ENCODE data around the gene ITGA1. TPM values are rescaled to one million over a fixed set of nuclear protein-coding genes. Genes with fewer than 3 reads are reported as not detected.

ITGA1 gene
- total RNA-seq, 1 experiment from 2014 or later, result 4.0 TPM

- intact Hi-C loops (cut with micrococcal nuclease; ENCODE audit: unreplicated experiment), result no loop called here
- Histone ChIP-seq H3K4me2 (no peak overlapping the region), H3K9me2 (ENCODE audit: insufficient read depth) (no peaks in the 10 kb centered on the region), H2AFZ (no peak overlapping the region), H3K27ac (no peak overlapping the region), H3K9me3 (ENCODE audit: insufficient read depth, low read depth) (no peaks in the 10 kb centered on the region), H3K4me1 (replicated peaks; ENCODE audit: insufficient read depth) (peaks cover 6% of the 10 kb centered on the region), H4K20me1 (ENCODE audit: insufficient read depth) (no peaks in the 10 kb centered on the region), H3K36me3 (ENCODE audit: low read depth) (no peaks in the 10 kb centered on the region), H3K27me3 (ENCODE audit: insufficient read depth, low read depth) (no peaks in the 10 kb centered on the region), H3K4me3 (no peak overlapping the region), H3F3A (ENCODE audit: insufficient read depth, low read depth) (no peaks in the 10 kb centered on the region; the same call in 1 of the 2 replicates), H3K79me2 (ENCODE audit: low read depth) (no peaks in the 10 kb centered on the region)
- POLR2A ChIA-PET (ENCODE audit: unreplicated experiment), result no interaction called here
- DNase-seq, result no peak
- CTCF ChIA-PET, result interaction anchor here (0.6 kb wide), 1 partner anchor 273 kb away, joined by 3 read pairs; no protein-coding TSS in a partner anchor
- BruUV-seq (replicated peaks), result no TSS peak
- no peak for TF ChIP-seq EZH2 (IDR thresholded peaks at IDR 0.05; ENCODE audit: low read depth)
- TF ChIP-seq CTCF (conservative IDR thresholded peaks at IDR 0.05), result peak; percentile 44; the same call in 1 of the 2 replicates
These were observed 155.6 kb downstream of the ITGA1 start for GRCh38 chr5:52943285-52943684.

GRCh38 chr5:52943808-52944207 lies 156.1 kb downstream of the ITGA1 start:
- Histone ChIP-seq H3K4me3 (no peak overlapping the region), H2AFZ (no peak overlapping the region), H3K36me3 (ENCODE audit: low read depth) (no peaks in the 10 kb centered on the region), H3K4me2 (no peak overlapping the region), H3K4me1 (replicated peaks; ENCODE audit: insufficient read depth) (peaks cover 8% of the 10 kb centered on the region), H3F3A (ENCODE audit: insufficient read depth, low read depth) (no peaks in the 10 kb centered on the region; the same call in 1 of the 2 replicates), H3K79me2 (ENCODE audit: low read depth) (no peaks in the 10 kb centered on the region), H3K9me2 (ENCODE audit: insufficient read depth) (no peaks in the 10 kb centered on the region), H4K20me1 (ENCODE audit: insufficient read depth) (no peaks in the 10 kb centered on the region), H3K27me3 (ENCODE audit: insufficient read depth, low read depth) (no peaks in the 10 kb centered on the region), H3K27ac (no peak overlapping the region), H3K9me3 (ENCODE audit: insufficient read depth, low read depth) (no peaks in the 10 kb centered on the region)
- POLR2A ChIA-PET (ENCODE audit: unreplicated experiment), result interaction anchor here (0.5 kb wide), 1 partner anchor 645 kb away, joined by 3 read pairs; no protein-coding TSS in a partner anchor
- intact Hi-C loops (cut with micrococcal nuclease; ENCODE audit: unreplicated experiment), result no loop called here
- BruUV-seq (replicated peaks), result no TSS peak
- DNase-seq, result no peak
- TF ChIP-seq CTCF (conservative IDR thresholded peaks at IDR 0.05), result no peak
- CTCF ChIA-PET, result interaction anchor here (1.3 kb wide), 1 partner anchor 149 kb away, joined by 3 read pairs; no protein-coding TSS in a partner anchor

- intact Hi-C loops (cut with micrococcal nuclease; ENCODE audit: unreplicated experiment), result no loop called here
- no peaks in the 10 kb centered on the region for H3K27me3 ChIP-seq (ENCODE audit: insufficient read depth, low read depth)
- no peak overlapping the region for H3K27ac ChIP-seq
- no peaks in the 10 kb centered on the region for H4K20me1 ChIP-seq (ENCODE audit: insufficient read depth)
- no TSS peak for BruUV-seq (replicated peaks)
- peak overlapping the region; percentile 48 for H3K4me3 ChIP-seq
- no peaks in the 10 kb centered on the region for H3K79me2 ChIP-seq (ENCODE audit: low read depth)
- H3K4me2 ChIP-seq, result peak overlapping the region; percentile 74
- TF ChIP-seq CTCF (conservative IDR thresholded peaks at IDR 0.05), result no peak
- no peak for TF ChIP-seq EZH2 (IDR thresholded peaks at IDR 0.05; ENCODE audit: low read depth)
- ChIA-PET POLR2A (ENCODE audit: unreplicated experiment) (no interaction called here), CTCF (interaction anchor here (1.3 kb wide), 1 partner anchor 147 kb away, joined by 3 read pairs; no protein-coding TSS in a partner anchor)
- no peaks in the 10 kb centered on the region for H3K36me3 ChIP-seq (ENCODE audit: low read depth)
- DNase-seq, result no peak
- no peaks in the 10 kb centered on the region for H3K9me3 ChIP-seq (ENCODE audit: insufficient read depth, low read depth)
- peaks cover 13% of the 10 kb centered on the region for H3K4me1 ChIP-seq (replicated peaks; ENCODE audit: insufficient read depth)
- no peaks in the 10 kb centered on the region for H3K9me2 ChIP-seq (ENCODE audit: insufficient read depth)
- peak overlapping the region; percentile 63 for H2AFZ ChIP-seq
- no peaks in the 10 kb centered on the region; the same call in 1 of the 2 replicates for H3F3A ChIP-seq (ENCODE audit: insufficient read depth, low read depth)
These were observed 157.3 kb downstream of the ITGA1 start for GRCh38 chr5:52945040-52945439.
